Measurements from ENCODE around the gene ZNF836.
"Not testable (repeated sequence)": the region's sequence is repeated elsewhere in the genome, so short reads cannot be mapped to it uniquely, and the experiment has no call there.

Gene ZNF836

GRCh38 chr19:52171321-52172169 lies at the start of gene ZNF836:
TSS of gene ZNF836 (minus strand) at chr19:52171621. CDS start at chr19:52168072, 3,549 bp downstream.
- peak; percentile 21 for DNase-seq

- DNase-seq, result no peak
Observed at GRCh38 chr19:52221031-52221430, 49.6 kb upstream of the ZNF836 start.

GRCh38 chr19:52219611-52220010 lies 48.2 kb upstream of the ZNF836 start:
- no peak for DNase-seq

- no peak for DNase-seq
Observed at GRCh38 chr19:52217576-52217975, 46.2 kb upstream of the ZNF836 start.

GRCh38 chr19:52216401-52216800 lies 45.0 kb upstream of the ZNF836 start:
- no peak for DNase-seq

GRCh38 chr19:52214241-52214640 lies 42.8 kb upstream of the ZNF836 start:
- DNase-seq, result no peak

GRCh38 chr19:52212572-52213255 lies 41.3 kb upstream of the ZNF836 start:
- no peak for DNase-seq

- no peak for DNase-seq
Observed at GRCh38 chr19:52211926-52212571, 40.6 kb upstream of the ZNF836 start.

GRCh38 chr19:52211203-52211602 lies 39.8 kb upstream of the ZNF836 start:
- no peak for DNase-seq

GRCh38 chr19:52206481-52206880 lies 35.1 kb upstream of the ZNF836 start:
- no peak for DNase-seq

GRCh38 chr19:52200755-52201391 lies 29.5 kb upstream of the ZNF836 start:
- DNase-seq, result not testable (repeated sequence)

- no peak for DNase-seq
Observed at GRCh38 chr19:52200044-52200443, 28.6 kb upstream of the ZNF836 start.

- no peak for DNase-seq
Observed at GRCh38 chr19:52198678-52199077, 27.3 kb upstream of the ZNF836 start.

- DNase-seq, result no peak
Observed at GRCh38 chr19:52197964-52198363, 26.5 kb upstream of the ZNF836 start.

GRCh38 chr19:52196256-52196967 lies 25.0 kb upstream of the ZNF836 start:
- DNase-seq, result no peak

- no peak for DNase-seq
Observed at GRCh38 chr19:52191951-52192350, 20.5 kb upstream of the ZNF836 start.

- DNase-seq, result no peak
Observed at GRCh38 chr19:52191389-52191788, 20.0 kb upstream of the ZNF836 start.

GRCh38 chr19:52190487-52191293 lies 19.3 kb upstream of the ZNF836 start:
- no peak for DNase-seq

GRCh38 chr19:52189735-52190486 lies 18.5 kb upstream of the ZNF836 start, which contains the start of gene PPP2R1A:
TSS of gene PPP2R1A (plus strand) at chr19:52190052. CDS start at chr19:52190097, 45 bp downstream.
- DNase-seq, result peak; percentile 99

GRCh38 chr19:52188822-52189734 lies 17.7 kb upstream of the ZNF836 start:
- no peak for DNase-seq

Data from NCI-H2081 treated with DMSO at 0.1 percent for 48 hours (cell line).